D721Med (cell line): Measurements from ENCODE around the gene GADD45GIP1.

Source experiments
- DNase-seq: peaks from one replicate; pipeline ENCODE4 v3.0.0; 2011; ENCODE audit warnings: low spot score; ENCODE audit not compliant: insufficient read length
- FAIRE-seq: peaks from 2 replicates; lab custom pipeline; 2011; peaks lifted over from hg19 to GRCh38; lab: Jason Lieb, UNC
- TF ChIP-seq, protein P1 (sequence below): IDR thresholded peaks from 2 replicates; pipeline ENCODE4 v1.5.1; 2012; ENCODE audit warnings: mild to moderate bottlenecking, control low read depth; ENCODE audit not compliant: insufficient read depth; ENCODE audit errors: missing control alignments

The GADD45GIP1 gene

DNA sequence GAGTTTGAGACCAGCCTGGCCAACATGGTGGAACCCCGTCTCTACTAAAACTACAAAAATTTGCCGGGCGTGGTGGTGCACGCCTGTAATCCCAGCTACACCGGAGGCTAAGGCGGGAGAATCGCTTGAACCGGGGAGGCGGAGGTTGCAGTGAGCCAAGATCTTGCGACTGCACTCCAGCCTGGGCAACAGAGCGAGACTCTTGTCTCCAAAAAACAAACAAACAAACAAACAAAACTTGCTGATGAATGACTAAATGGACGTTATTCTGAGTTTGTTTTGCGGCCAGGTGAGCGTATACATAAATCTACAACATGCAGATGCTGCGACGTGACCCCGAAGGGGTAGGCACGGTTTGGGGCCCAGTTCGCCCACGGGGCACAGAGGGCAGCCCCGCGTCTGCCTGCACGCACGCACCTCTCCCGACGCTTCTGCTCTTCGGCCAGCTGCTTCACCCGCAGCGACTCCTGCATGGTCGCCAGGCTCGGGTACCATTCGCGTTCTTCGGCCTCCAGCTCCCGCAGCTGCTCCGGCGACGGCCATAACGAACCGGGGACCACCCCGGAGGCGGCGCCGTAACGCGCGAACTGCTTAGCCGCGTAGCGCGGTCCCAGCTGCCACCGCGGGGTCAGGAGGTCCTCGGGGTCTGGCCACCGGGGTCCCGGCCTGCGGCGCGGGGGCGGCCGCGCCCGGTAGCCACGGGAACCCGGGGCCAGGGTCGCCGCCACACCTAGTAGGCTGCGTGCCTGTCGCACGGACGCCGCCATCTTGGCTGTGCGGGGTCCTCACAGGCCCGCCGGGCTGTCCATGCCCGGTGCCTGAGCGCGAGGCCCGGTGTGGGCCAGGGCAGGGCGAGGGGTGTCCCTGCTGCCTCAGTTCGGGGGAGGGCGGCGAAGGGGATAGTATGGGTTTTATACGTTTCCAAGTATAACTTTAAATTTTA, at the start of gene GADD45GIP1:
Gene GADD45GIP1, minus strand, starts transcription at position 778 of the 943 bp plus-strand sequence. Its CDS starts 11 bp downstream, at position 767.
- TF ChIP-seq, protein P1, sequence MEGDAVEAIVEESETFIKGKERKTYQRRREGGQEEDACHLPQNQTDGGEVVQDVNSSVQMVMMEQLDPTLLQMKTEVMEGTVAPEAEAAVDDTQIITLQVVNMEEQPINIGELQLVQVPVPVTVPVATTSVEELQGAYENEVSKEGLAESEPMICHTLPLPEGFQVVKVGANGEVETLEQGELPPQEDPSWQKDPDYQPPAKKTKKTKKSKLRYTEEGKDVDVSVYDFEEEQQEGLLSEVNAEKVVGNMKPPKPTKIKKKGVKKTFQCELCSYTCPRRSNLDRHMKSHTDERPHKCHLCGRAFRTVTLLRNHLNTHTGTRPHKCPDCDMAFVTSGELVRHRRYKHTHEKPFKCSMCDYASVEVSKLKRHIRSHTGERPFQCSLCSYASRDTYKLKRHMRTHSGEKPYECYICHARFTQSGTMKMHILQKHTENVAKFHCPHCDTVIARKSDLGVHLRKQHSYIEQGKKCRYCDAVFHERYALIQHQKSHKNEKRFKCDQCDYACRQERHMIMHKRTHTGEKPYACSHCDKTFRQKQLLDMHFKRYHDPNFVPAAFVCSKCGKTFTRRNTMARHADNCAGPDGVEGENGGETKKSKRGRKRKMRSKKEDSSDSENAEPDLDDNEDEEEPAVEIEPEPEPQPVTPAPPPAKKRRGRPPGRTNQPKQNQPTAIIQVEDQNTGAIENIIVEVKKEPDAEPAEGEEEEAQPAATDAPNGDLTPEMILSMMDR, result no peak
- DNase-seq (peak; percentile 63), FAIRE-seq (no peak)

DNA sequence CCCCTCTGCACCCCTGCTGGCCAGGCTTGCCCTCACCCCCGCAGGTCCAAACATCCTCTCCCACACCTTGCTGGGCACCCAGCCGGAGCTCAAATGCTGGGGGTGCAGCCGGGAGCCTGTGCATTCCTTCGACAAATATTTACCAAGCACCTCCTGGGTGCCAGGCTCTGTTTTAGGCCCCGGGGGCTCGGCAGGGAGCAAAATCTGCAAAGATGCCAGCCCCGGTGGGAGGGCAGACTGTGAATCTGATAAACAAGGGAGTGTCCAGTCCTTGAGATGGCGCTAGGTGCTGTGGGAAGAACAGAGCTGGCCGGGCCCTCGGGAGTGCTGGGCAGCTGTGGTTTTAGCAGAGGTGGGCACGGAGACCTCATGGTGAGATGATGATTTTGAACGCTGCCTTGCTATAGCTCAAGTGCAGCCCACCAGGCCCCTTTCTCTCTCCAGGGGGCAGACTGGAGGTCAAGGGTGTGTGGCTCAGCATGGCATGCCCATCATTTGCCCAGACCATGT, 48.9 kb upstream of the GADD45GIP1 start:
- TF ChIP-seq, protein P1, result no peak
- no peak for FAIRE-seq
- no peak for DNase-seq

GRCh38 chr19:13005253-13005652, 48.2 kb upstream of the GADD45GIP1 start:
- FAIRE-seq, result no peak
- DNase-seq, result no peak
- TF ChIP-seq, protein P1, result no peak

DNA sequence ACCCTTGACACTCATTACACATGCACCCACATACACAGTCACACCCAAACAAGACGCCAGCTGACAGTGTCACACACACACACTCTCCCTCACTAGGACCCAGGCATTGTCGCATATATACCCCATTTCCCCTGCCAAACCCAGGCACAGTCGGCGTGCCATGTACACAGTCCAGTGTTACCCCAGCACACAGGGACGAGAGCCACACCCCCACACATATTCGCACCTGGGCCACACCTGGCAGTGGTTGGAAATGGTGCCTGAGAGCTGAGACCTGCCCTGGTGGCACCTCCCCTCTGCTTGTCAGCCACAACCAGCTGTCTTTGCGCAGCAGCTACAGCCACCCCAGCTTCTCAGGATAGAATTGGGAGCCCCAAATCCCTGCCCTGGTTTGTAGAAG, 47.2 kb upstream of the GADD45GIP1 start:
- FAIRE-seq, result no peak
- TF ChIP-seq, protein P1, result no peak
- no peak for DNase-seq

GRCh38 chr19:13003081-13003480, 46.1 kb upstream of the GADD45GIP1 start:
- TF ChIP-seq, protein P1, result no peak
- FAIRE-seq (no peak), DNase-seq (no peak)

DNA sequence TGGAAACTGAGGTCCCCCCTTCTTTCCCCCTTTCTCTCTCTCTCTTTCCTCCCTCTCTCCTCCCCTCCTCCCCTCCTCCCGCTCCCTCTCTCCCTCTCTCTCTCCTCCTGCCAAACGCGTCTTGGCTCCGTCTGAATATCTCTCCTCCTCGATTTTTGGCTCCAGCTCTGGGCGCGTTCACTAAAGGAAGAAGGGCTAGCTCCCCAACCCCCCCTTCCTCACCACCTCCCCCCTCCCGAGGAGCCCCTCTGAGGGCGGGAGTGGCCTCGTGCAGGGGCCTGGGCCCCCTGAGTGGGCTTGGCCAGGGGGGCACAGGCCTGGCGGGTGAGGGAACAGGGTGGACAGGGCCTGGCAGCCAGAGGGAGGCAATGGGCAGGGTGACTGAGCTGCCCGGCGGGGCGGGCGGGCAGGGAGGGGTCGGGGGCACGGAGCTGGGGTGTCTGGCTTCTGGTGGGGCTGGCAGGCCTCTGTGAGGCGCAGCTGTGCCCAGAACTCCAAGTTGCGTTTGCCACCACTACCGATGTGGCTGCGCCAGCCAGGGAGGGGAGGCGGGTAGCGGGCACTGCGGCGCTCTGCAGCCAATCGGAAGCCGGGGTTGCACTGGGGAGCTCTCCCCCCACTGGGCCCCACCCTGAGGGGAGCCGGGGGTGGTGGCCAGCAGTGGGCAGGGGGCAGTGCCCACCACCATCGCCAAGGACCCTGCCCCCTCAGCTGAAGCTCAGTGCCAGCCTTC, 45.3 kb upstream of the GADD45GIP1 start:
- FAIRE-seq (no peak), DNase-seq (no peak)
- TF ChIP-seq, protein P1, result no peak
